Peyer's patch (tissue), 4 donors: ENCODE results near the gene COG5. TPM values are rescaled to one million over a fixed set of nuclear protein-coding genes. Genes with fewer than 3 reads are reported as not detected.

Source experiments
- DNase-seq, 3 donors: peaks; one replicate each; pipeline ENCODE4 v3.0.0-alpha.2; 2017 to 2019
- H3K27ac ChIP-seq, 4 donors: fragments of 200-600 bp; sonication (generic); one replicate each; pipeline ENCODE4 v1.5.1; 2016 to 2019
- H3K27me3 ChIP-seq, 2 donors: fragments of 200-600 bp; sonication (generic); one replicate each; pipeline ENCODE4 v1.5.1; 2019
- H3K36me3 ChIP-seq, 3 donors: fragments of 200-600 bp; sonication (generic); one replicate each; pipeline ENCODE4 v1.5.1; 2016 to 2019
- H3K4me1 ChIP-seq, 4 donors: fragments of 200-600 bp; sonication (generic); one replicate each; pipeline ENCODE4 v1.5.1; 2016 to 2019
- H3K4me3 ChIP-seq, 4 donors: fragments of 200-600 bp; sonication (generic); 1 replicate in 3 of 4; 2 replicates in 1 of 4; pipeline ENCODE4 v1.5.1; 2016 to 2019; ENCODE audit warnings: mild to moderate bottlenecking in 1 of 4
- H3K9me3 ChIP-seq, 4 donors: fragments of 200-600 bp; sonication (generic); one replicate each; pipeline ENCODE4 v1.5.1; 2016 to 2019; ENCODE audit warnings: mild to moderate bottlenecking in 1 of 4
- POLR2A ChIP-seq, 2 donors: fragments of 450-650 bp; IDR thresholded peaks; one replicate each; pipeline ENCODE4 v1.5.1; 2017; ENCODE audit warnings: antibody characterized with exemption in 2 of 2, mild to moderate bottlenecking in 2 of 2, moderate library complexity in 2 of 2
- total RNA-seq, 4 donors: library from RNA; depleted of rRNA; stranded (reverse); fragments of >200 nt; gene quantifications; one replicate each; pipeline ENCODE4 v1.1.0, GENCODE V29; 2016
- TF ChIP-seq, protein P1 (sequence below), 6 experiments: fragments of 450-650 bp in 4 of 6; fragments of 200-600 bp in 2 of 6; sonication (generic) in 1 of 6; IDR thresholded peaks; one replicate each; pipeline ENCODE4 v1.5.1; 2017 to 2019; ENCODE audit warnings: antibody characterized with exemption in 6 of 6, mild to moderate bottlenecking in 3 of 6, moderate library complexity in 1 of 6

Gene COG5
- total RNA-seq, 4 donors from 2014 or later, result 31.1 to 175 (median 68.0) TPM

GRCh38 chr7:107236862-107237261 is 326.9 kb downstream of the COG5 start:
- H3K4me3 ChIP-seq, result no peak overlapping the region
- H3K27me3 ChIP-seq, result no peaks in the 10 kb centered on the region
- H3K4me1 ChIP-seq, result no peaks in the 10 kb centered on the region
- H3K27ac ChIP-seq, result no peak overlapping the region
- H3K36me3 ChIP-seq, result peaks cover 0 to 8% (median 0%) of the 10 kb centered on the region in 3 donors
- H3K9me3 ChIP-seq, result no peaks in the 10 kb centered on the region
- no peak for DNase-seq
- TF ChIP-seq, protein P1, sequence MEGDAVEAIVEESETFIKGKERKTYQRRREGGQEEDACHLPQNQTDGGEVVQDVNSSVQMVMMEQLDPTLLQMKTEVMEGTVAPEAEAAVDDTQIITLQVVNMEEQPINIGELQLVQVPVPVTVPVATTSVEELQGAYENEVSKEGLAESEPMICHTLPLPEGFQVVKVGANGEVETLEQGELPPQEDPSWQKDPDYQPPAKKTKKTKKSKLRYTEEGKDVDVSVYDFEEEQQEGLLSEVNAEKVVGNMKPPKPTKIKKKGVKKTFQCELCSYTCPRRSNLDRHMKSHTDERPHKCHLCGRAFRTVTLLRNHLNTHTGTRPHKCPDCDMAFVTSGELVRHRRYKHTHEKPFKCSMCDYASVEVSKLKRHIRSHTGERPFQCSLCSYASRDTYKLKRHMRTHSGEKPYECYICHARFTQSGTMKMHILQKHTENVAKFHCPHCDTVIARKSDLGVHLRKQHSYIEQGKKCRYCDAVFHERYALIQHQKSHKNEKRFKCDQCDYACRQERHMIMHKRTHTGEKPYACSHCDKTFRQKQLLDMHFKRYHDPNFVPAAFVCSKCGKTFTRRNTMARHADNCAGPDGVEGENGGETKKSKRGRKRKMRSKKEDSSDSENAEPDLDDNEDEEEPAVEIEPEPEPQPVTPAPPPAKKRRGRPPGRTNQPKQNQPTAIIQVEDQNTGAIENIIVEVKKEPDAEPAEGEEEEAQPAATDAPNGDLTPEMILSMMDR (IDR thresholded peaks at IDR 0.05), result no peak
- no peak for TF ChIP-seq POLR2A (IDR thresholded peaks at IDR 0.05)

- Histone ChIP-seq H3K9me3 (no peaks in the 10 kb centered on the region), H3K27ac (no peak overlapping the region), H3K4me3 (no peak overlapping the region), H3K27me3 (no peaks in the 10 kb centered on the region), H3K4me1 (no peaks in the 10 kb centered on the region), H3K36me3 (peaks cover 0 to 14% (median 0%) of the 10 kb centered on the region in 3 donors)
- TF ChIP-seq POLR2A (IDR thresholded peaks at IDR 0.05), result no peak
- TF ChIP-seq, protein P1 (IDR thresholded peaks at IDR 0.05), result no peak
- DNase-seq, result no peak
Measured at GRCh38 chr7:107234436-107234835, 329.3 kb downstream of the COG5 start.

GRCh38 chr7:107233981-107234380 is 329.7 kb downstream of the COG5 start:
- H3K9me3 ChIP-seq, result no peaks in the 10 kb centered on the region
- H3K27ac ChIP-seq, result no peak overlapping the region
- no peaks in the 10 kb centered on the region for H3K27me3 ChIP-seq
- peaks cover 0 to 14% (median 0%) of the 10 kb centered on the region in 3 donors for H3K36me3 ChIP-seq
- no peak for TF ChIP-seq POLR2A (IDR thresholded peaks at IDR 0.05)
- TF ChIP-seq, protein P1 (IDR thresholded peaks at IDR 0.05), result no peak
- H3K4me3 ChIP-seq, result no peak overlapping the region
- no peak for DNase-seq
- no peaks in the 10 kb centered on the region for H3K4me1 ChIP-seq

GRCh38 chr7:107233174-107233573 is 330.5 kb downstream of the COG5 start:
- Histone ChIP-seq H3K4me3 (no peak overlapping the region), H3K27me3 (no peaks in the 10 kb centered on the region), H3K27ac (no peak overlapping the region), H3K9me3 (no peaks in the 10 kb centered on the region), H3K4me1 (no peaks in the 10 kb centered on the region), H3K36me3 (peaks cover 0 to 14% (median 0%) of the 10 kb centered on the region in 3 donors)
- TF ChIP-seq POLR2A (IDR thresholded peaks at IDR 0.05), result no peak
- TF ChIP-seq, protein P1 (IDR thresholded peaks at IDR 0.05), result no peak
- DNase-seq, result no peak

GRCh38 chr7:107232568-107233090 is 331.1 kb downstream of the COG5 start:
- Histone ChIP-seq H3K27ac (no peak overlapping the region), H3K9me3 (no peaks in the 10 kb centered on the region), H3K36me3 (peaks cover 0 to 18% (median 0%) of the 10 kb centered on the region in 3 donors), H3K4me3 (no peak overlapping the region), H3K4me1 (no peaks in the 10 kb centered on the region), H3K27me3 (no peaks in the 10 kb centered on the region)
- TF ChIP-seq, protein P1 (IDR thresholded peaks at IDR 0.05), result no peak
- no peak for TF ChIP-seq POLR2A (IDR thresholded peaks at IDR 0.05)
- no peak for DNase-seq

DNA sequence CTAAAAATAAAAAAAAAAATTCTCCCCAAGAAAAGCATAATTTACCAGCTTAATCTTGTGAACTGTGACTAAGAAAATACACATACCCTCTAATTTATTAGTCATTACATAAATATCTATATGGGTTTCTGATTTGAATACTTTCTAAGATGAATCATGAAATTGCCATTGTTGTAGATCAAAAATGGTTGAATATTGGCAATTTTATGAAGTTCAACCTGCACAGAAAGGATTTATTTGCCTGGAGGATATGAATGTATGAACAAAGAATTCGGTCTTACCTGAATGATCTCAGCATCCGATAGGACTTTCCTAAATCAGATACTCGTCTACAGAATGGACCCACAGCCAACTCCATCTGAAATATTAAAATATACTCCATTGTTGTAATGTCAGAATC is 333.4 kb downstream of the COG5 start:
- H3K27ac ChIP-seq, result no peak overlapping the region
- no peak for DNase-seq
- TF ChIP-seq POLR2A (IDR thresholded peaks at IDR 0.05), result no peak
- TF ChIP-seq, protein P1 (IDR thresholded peaks at IDR 0.05), result no peak
- no peaks in the 10 kb centered on the region for H3K4me1 ChIP-seq
- H3K36me3 ChIP-seq, result peaks cover 0 to 20% (median 0%) of the 10 kb centered on the region in 3 donors
- no peak overlapping the region for H3K4me3 ChIP-seq
- no peaks in the 10 kb centered on the region for H3K9me3 ChIP-seq
- H3K27me3 ChIP-seq, result no peaks in the 10 kb centered on the region
